Activated naive CD4-positive, alpha-beta T cell treated with Interleukin-2 at 50 U/mL for 16 hours (primary cell): ENCODE measurements around the gene PTPRN.
A peak's percentile ranks its signal among the peaks of the same experiment; 100 is the strongest.
"Not testable (repeated sequence)": the region's sequence is repeated elsewhere in the genome, so short reads cannot be mapped to it uniquely, and the experiment has no call there.

ENCODE experiments used
- DNase-seq: peaks from one replicate; pipeline ENCODE4 v3.0.0-alpha.2; 2020

PTPRN gene

DNA sequence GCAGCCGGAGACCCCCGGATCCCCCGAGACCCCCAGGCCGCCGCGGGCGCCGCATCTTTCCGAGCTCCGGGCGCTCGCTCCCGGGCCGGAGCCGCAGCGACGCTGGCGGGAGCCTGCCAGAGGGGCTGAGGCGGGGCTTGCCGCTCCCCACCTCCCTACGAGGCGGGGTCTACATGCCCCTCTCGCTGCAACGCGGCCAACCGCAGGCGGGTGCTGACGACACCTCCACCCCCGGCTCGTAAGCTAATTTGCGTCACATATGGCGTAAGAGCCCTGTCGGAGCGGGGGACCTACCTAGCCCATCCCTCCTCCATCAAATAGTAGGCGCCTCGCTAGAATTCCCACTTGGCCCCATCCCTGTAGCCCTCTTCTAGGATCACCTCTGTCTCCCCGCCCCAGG lies at the start of gene PTPRN:
TSS of gene PTPRN (minus strand) at position 124 of the 400 bp plus-strand sequence. CDS start at position 55, 69 bp downstream.
- no peak for DNase-seq

- DNase-seq = no peak
Measured at GRCh38 chr2:219358170-219359075, 49.2 kb upstream of the PTPRN start.

- no peak for DNase-seq
Measured at GRCh38 chr2:219356834-219357233, 47.6 kb upstream of the PTPRN start.

GRCh38 chr2:219354582-219354981 lies 45.4 kb upstream of the PTPRN start:
- DNase-seq = no peak

- DNase-seq = no peak
Measured at GRCh38 chr2:219353129-219353528, 43.9 kb upstream of the PTPRN start.

GRCh38 chr2:219352448-219353023 lies 43.3 kb upstream of the PTPRN start:
- DNase-seq = peak; percentile 66

DNA sequence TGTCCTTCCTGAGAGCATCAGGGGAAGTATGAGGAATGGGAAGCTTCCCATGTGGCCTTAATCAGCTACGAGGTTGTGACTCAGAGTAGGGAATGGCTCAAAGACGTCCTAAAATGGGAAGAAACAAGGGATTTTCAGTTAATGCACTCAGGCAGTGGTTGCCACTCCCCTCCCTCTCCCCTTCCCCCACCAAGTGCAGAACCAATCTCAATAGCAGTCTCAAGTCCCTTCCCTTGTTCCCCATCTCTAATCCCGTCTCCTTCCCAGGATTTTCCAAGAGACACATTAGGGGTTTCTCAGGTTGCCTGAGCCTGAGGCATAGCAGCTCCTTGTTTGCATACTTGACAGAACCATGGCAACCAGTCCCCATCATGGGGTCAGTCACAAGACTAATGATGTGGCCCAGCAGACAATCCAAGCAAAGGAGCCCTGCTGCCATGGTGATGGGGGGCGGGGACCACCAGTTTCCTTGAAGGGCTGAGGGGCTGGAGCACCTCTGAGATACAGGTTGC lies 41.6 kb upstream of the PTPRN start:
- DNase-seq = no peak

GRCh38 chr2:219350215-219350614 lies 41.0 kb upstream of the PTPRN start:
- DNase-seq = no peak

DNA sequence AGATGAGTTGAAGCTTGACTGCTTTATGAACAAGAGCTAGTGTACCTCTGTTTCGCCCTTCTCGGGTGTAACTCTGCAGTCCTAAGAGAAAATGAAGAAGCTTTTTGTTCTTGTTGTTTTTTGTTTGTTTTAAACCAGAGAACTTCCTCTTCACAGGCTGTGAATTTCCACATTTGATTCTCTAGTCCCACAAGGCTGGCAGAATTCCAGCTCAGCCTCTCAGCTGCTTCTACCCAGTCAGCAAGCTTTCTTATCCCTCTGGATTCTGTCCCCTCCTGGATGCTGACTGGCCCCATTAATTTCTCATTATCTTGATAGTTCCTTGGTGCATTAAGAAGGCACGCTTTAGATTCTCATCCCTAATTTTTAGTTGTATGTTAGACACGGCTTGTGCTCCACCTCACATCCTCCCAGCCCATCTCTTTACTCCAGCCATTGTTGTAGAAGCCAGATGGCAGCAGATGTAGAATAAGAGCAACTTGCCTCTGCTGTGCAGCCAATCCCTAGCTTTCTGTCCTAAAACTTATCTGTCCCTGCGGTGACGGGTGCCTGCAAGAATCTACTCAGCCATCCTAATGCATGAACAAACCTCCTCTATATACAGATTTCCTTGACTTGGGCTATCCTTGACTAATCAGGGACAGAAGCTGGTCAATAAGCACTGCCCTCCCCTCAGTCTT lies 35.7 kb upstream of the PTPRN start:
- DNase-seq = no peak

DNA sequence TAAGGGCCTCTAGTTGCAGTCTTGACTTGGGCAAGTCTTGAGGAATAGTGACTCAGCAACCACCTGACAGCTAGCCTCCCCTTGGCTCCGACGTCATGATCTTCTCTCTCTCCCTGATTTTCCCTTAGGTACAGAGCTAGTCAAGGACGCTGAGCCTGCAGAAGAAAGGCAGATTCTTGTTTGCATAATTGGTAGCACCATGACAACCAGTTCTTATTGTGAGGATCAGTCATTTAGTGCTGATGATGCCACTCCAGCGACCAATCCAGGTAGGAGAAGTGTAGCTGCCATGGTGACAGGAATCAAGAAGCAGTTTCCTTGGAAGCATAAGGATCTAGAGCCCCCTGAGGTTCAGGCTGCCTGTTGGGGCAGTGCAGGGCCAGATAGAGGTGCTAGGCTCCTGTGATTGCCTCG lies 26.2 kb upstream of the PTPRN start:
- no peak for DNase-seq

DNA sequence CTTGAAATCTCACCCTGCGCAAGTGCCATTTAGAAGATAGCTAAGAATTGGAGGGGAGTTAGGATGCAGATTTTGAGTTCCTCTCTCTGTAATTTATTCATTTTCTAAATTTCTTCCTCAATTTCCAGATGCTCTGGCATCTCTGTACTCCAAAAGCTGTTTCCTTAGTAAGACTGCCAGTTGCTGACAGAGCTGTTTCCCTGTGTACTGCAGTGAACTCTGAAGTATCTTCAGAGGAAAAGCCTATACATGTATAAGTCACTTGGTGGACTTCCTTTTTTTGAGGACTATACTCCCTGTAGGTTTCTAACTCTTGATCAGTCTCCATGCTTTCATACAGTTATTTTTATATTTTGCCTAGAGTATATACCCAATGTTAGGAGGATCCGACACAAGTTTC lies 24.9 kb upstream of the PTPRN start:
- DNase-seq = no peak

DNA sequence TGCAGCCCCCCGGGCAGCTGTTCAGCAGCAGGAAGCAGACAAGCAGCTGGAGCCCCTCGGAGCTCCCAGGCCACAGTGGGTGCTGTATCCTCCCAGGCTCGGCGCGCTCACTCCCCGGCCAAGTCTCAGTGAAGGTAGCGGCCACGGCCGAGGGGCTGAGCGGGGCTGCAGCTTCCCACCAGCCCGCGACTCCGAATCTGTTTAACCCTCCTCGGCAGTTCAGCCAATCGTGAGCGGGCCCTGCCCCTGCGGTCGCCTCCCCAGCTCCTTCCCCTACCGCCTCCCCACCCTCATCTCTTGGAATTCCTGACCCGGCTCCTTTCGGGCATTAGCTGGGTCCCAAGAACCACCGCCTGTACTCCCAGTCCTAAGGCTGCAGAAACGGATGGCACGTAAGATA lies 23.3 kb upstream of the PTPRN start, which contains the start of gene RESP18:
TSS of gene RESP18 (minus strand) at position 203 of the 400 bp plus-strand sequence.
- DNase-seq = no peak

- peak; percentile 4 for DNase-seq
Measured at GRCh38 chr2:219331560-219332213, 22.5 kb upstream of the PTPRN start.

GRCh38 chr2:219327719-219328118 lies 18.5 kb upstream of the PTPRN start:
- no peak for DNase-seq

DNA sequence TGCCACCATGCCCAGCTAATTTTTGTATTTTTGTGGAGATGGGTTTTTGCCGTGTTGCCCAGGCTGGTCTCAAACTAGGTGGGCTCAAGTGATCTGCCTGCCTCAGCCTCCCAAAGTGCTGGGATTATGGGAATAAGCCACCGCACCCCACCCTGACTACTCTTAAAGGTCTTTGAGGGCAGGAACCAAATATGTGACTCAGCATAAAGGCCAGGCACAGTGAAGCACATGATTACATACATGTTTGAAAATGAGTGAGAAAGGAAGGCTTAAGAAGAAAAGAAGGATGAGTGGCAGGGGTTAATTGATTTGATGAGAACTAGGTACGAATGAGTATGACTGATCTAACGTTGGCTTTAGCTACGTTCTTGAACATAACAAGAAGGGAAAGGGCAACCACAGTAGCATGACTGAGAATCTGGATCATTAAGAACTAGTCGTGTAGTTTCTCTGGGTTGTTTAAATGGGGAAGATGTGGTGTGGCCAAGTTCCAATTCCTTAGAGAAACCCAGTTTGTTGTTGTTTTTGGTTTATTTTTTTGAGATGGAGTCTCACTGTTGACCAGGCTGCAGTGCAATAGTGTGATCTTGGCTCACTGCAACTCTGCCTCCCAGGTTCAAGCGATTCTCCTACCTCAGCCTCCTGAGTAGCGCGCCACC lies 16.6 kb upstream of the PTPRN start:
- DNase-seq = no peak

DNA sequence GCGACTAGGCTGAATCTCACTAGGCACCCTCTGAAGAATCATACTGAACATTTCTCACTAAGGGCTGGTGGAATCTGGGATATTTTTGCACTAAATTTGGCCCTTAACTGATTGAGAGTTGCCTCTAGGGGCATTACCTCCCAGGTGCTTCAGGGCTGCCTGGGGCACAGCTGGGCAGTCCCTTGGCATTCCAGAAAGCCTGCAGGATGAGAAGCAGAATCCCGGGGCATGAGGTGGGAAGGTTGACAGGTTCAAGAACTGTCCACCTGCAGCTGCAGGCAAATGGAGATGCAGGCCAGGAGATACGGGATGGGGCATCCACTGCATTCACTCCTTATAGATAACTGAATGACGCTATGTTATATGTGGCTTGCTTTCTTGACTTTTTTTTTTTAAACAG lies 15.9 kb upstream of the PTPRN start:
- DNase-seq = no peak

- no peak for DNase-seq
Measured at GRCh38 chr2:219323434-219323833, 14.2 kb upstream of the PTPRN start.

- DNase-seq = no peak
Measured at GRCh38 chr2:219314804-219315468, 5.7 kb upstream of the PTPRN start.

- DNase-seq = not testable (repeated sequence)
Measured at GRCh38 chr2:219312683-219313263, 3.6 kb upstream of the PTPRN start.

GRCh38 chr2:219308142-219309101 lies 779 bp downstream of the PTPRN start:
- DNase-seq = peak; percentile 68
